Esophagus muscularis mucosa (tissue), 3 donors: ENCODE results near the gene CDC42EP2.

Source experiments
- POLR2A ChIP-seq: fragments of 450-650 bp; IDR thresholded peaks from one replicate; pipeline ENCODE4 v1.6.1; 2017; ENCODE audit warnings: antibody characterized with exemption, moderate library complexity, mild to moderate bottlenecking, low read depth
- POLR2AphosphoS5 ChIP-seq, 2 donors: sonication (generic); formaldehyde crosslinking; IDR thresholded peaks; one replicate each; pipeline ENCODE4 v1.6.1; 2017; ENCODE audit warnings: antibody characterized with exemption in 2 of 2
- TF ChIP-seq, protein P1 (sequence below), 3 experiments: fragments of 200-600 bp in 2 of 3; fragments of 450-650 bp in 1 of 3; sonication (generic) in 2 of 3; IDR thresholded peaks; one replicate each; pipeline ENCODE4 v1.5.1; 2017 to 2019; ENCODE audit warnings: antibody characterized with exemption in 3 of 3, mild to moderate bottlenecking in 2 of 3, moderate library complexity in 1 of 3

DNA sequence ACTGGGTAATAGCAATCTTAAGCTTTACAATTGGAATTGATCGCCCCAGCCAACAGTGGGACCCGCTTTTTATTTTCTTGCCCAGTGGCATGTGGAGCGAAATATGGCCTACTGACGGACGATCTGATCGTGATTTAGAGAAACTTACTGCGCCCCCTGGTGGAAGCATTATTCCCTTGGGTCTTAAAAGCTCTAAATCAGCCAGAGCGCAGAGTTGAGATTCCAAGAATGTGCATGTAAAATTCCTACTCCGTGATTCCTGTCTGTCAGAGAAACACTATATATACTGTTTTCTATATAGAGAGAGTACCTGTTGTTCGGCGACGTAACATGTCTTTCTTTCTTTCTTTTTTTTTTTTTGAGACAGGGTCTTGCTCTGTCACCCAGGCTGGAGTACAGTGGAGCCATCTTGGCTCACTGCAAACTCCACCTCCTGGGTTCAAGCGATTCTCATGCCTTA lies 15.3 kb downstream of the CDC42EP2 start:
- TF ChIP-seq, protein P1, sequence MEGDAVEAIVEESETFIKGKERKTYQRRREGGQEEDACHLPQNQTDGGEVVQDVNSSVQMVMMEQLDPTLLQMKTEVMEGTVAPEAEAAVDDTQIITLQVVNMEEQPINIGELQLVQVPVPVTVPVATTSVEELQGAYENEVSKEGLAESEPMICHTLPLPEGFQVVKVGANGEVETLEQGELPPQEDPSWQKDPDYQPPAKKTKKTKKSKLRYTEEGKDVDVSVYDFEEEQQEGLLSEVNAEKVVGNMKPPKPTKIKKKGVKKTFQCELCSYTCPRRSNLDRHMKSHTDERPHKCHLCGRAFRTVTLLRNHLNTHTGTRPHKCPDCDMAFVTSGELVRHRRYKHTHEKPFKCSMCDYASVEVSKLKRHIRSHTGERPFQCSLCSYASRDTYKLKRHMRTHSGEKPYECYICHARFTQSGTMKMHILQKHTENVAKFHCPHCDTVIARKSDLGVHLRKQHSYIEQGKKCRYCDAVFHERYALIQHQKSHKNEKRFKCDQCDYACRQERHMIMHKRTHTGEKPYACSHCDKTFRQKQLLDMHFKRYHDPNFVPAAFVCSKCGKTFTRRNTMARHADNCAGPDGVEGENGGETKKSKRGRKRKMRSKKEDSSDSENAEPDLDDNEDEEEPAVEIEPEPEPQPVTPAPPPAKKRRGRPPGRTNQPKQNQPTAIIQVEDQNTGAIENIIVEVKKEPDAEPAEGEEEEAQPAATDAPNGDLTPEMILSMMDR (IDR thresholded peaks at IDR 0.05): peak; percentile 81 to 85 (median 82)
- TF ChIP-seq POLR2AphosphoS5 (IDR thresholded peaks at IDR 0.05) (peak; percentile 49 to 57), POLR2A (no peak)
